DND-41 (cell line): ENCODE results near the gene RHBDF2.

Experiments used
- CTCF ChIP-seq: IDR thresholded peaks from 2 replicates; pipeline ENCODE4 v1.5.1; 2012; ENCODE audit warnings: borderline replicate concordance, low read length, moderate library complexity, mild to moderate bottlenecking; ENCODE audit not compliant: poor library complexity, severe bottlenecking; ENCODE audit errors: extremely low read depth
- EZH2 ChIP-seq: IDR thresholded peaks from 3 replicates; pipeline ENCODE4 v1.6.1; 2012; ENCODE audit warnings: borderline replicate concordance, low read depth, mild to moderate bottlenecking, moderate library complexity, low read length, inconsistent platforms; ENCODE audit not compliant: severe bottlenecking

GRCh38 chr17:76472726-76473125 is 28.5 kb downstream of the RHBDF2 start:
- TF ChIP-seq CTCF, result no peak
- no peak for TF ChIP-seq EZH2
